K562 (cell line): ENCODE results near the gene CD44.

ENCODE experiments used
- POLR2A ChIP-seq: fragments of 450-650 bp; conservative IDR thresholded peaks from 2 replicates; pipeline ENCODE4 v1.6.1; 2016
- SPI1 ChIP-seq: IDR thresholded peaks from 2 replicates; pipeline ENCODE4 v1.6.1; 2011; ENCODE audit warnings: low read depth, low read length, control low read depth, borderline replicate concordance

DNA sequence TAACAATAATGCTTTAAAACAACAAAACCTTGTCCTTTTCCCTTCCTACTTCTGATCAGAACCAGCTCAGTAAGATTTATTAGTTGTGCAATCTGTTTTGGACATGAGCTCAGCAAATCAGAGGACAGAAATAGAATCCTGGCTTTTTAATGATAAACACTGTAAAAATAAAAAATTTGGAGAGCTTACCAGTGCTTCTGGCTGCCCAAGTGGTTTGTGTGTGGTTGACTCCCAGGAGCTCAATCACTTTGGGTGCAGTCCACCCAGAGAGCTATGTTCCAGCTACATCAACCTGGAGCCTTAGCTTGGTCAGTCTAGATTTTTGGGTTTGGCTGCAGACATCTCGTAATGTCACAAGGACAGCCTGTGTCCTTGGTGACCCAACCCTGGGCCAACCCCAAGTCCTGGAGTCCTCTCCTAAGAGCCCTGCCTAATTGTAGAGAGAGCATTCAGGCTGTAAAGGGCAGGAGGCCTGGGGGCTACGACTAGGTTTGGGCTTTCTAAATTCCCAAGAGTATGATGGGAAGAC, 28.5 kb downstream of the CD44 start:
- TF ChIP-seq SPI1 (no peak), POLR2A (no peak)
